ENCODE measurements around the gene LDB2.

GRCh38 chr4:16721613-16722291 lies 176.7 kb downstream of the LDB2 start:
- TF ChIP-seq CTCF (IDR thresholded peaks at IDR 0.05 in 4 of 5, conservative IDR thresholded peaks at IDR 0.05 in 1 of 5) (no peak), POLR2A (IDR thresholded peaks at IDR 0.05) (no peak)
